ENCODE results near the gene BRD9. TPM values are rescaled to one million over a fixed set of nuclear protein-coding genes. Genes with fewer than 3 reads are reported as not detected.
"Not testable (repeated sequence)": the region's sequence is repeated elsewhere in the genome, so short reads cannot be mapped to it uniquely, and the experiment has no call there.

Gene BRD9
- polyA plus RNA-seq, 2 of the 4 experiments (the other 2 are of a cell fraction) = 11.6 to 28.9 TPM

- ATAC-seq; H3K4me3 ChIP-seq; H3K9me3 ChIP-seq; H3K27ac ChIP-seq; FAIRE-seq; POLR2A ChIA-PET; H3K4me2 ChIP-seq; DNase-seq (ENCODE audit: low read depth in 1 of 2, low spot score in 1 of 2); CTCF ChIA-PET; H3K4me1 ChIP-seq: not testable (repeated sequence)
- WGBS (ENCODE audit: missing lambda C conversion rate) = 51% methylated on average over 2 of the region's 2 CpGs
Observed at GRCh38 chr5:834013-834412, 58.6 kb downstream of the BRD9 start.

- CTCF ChIA-PET, FAIRE-seq: not testable (repeated sequence)
Observed at GRCh38 chr5:828194-828593, 64.4 kb downstream of the BRD9 start.

GRCh38 chr5:825544-825943 lies 67.1 kb downstream of the BRD9 start:
- H3K4me1 ChIP-seq; POLR2A ChIA-PET; H3K27ac ChIP-seq; FAIRE-seq; DNase-seq (ENCODE audit: low read depth in 1 of 2, low spot score in 1 of 2); CTCF ChIA-PET; H3K9me3 ChIP-seq; H3K4me2 ChIP-seq; H3K4me3 ChIP-seq; ATAC-seq: not testable (repeated sequence)
- 56% methylated on average over 1 of the region's 1 CpG for WGBS (ENCODE audit: missing lambda C conversion rate)

More at GRCh38 chr5:828194-828593, 64.4 kb downstream of the BRD9 start:
- POLR2A ChIA-PET; ATAC-seq; H3K4me2 ChIP-seq; H3K4me1 ChIP-seq; H3K27ac ChIP-seq; DNase-seq (ENCODE audit: low read depth in 1 of 2, low spot score in 1 of 2); H3K9me3 ChIP-seq; H3K4me3 ChIP-seq: not testable (repeated sequence)
- WGBS (ENCODE audit: missing lambda C conversion rate) = 98% methylated on average over 10 of the region's 19 CpGs

GRCh38 chr5:821504-821903 lies 71.1 kb downstream of the BRD9 start:
- H3K4me3 ChIP-seq = no peak overlapping the region
- FAIRE-seq (no peak), ATAC-seq (no peak), DNase-seq (ENCODE audit: low read depth in 1 of 2, low spot score in 1 of 2) (no peak)
- H3K9me3 ChIP-seq = no peaks in the 10 kb centered on the region
- WGBS (ENCODE audit: missing lambda C conversion rate) = 87% methylated on average over 8 of the region's 8 CpGs
- no peak for TF ChIP-seq CHD2 (IDR thresholded peaks at IDR 0.05; ENCODE audit: low read length, partially characterized antibody)
- TF ChIP-seq JUN (IDR thresholded peaks at IDR 0.05) = no peak
- TF ChIP-seq FOSB (CRISPR knock-in tag; IDR thresholded peaks at IDR 0.05) = no peak
- TF ChIP-seq HDAC2 (IDR thresholded peaks at IDR 0.05) = no peak
- no peak for TF ChIP-seq MAFK (IDR thresholded peaks at IDR 0.05; ENCODE audit: partially characterized antibody)
- TF ChIP-seq ZC3H11A (IDR thresholded peaks at IDR 0.05) = no peak
- no peak for TF ChIP-seq RARB (CRISPR knock-in tag; IDR thresholded peaks at IDR 0.05)
- CTCF ChIA-PET = no interaction called here
- H3K27ac ChIP-seq = no peak overlapping the region
- POLR2A ChIA-PET = no interaction called here
- no peaks in the 10 kb centered on the region for H3K4me1 ChIP-seq
- H3K4me2 ChIP-seq = no peak overlapping the region

- FAIRE-seq (no peak), DNase-seq (ENCODE audit: low read depth in 1 of 2, low spot score in 1 of 2) (no peak), ATAC-seq (no peak)
- no peak for TF ChIP-seq RARB (CRISPR knock-in tag; IDR thresholded peaks at IDR 0.05)
- TF ChIP-seq CTCF (IDR thresholded peaks at IDR 0.05) = no peak
- no peak for TF ChIP-seq TFCP2L1 (CRISPR knock-in tag; IDR thresholded peaks at IDR 0.05)
- TF ChIP-seq NR3C1 (IDR thresholded peaks at IDR 0.05) = no peak
- TF ChIP-seq ATOH8 (CRISPR knock-in tag; IDR thresholded peaks at IDR 0.05; ENCODE audit: low read depth) = no peak
- Histone ChIP-seq H3K4me2 (no peak overlapping the region), H3K27ac (no peak overlapping the region), H3K9me3 (no peaks in the 10 kb centered on the region), H3K4me3 (no peak overlapping the region), H3K4me1 (no peaks in the 10 kb centered on the region)
- ChIA-PET POLR2A (no interaction called here), CTCF (no interaction called here)
- 67% methylated on average over 2 of the region's 3 CpGs for WGBS (ENCODE audit: missing lambda C conversion rate)
Observed at GRCh38 chr5:820245-820644, 72.4 kb downstream of the BRD9 start.

GRCh38 chr5:819078-819477 lies 73.5 kb downstream of the BRD9 start:
- no peaks in the 10 kb centered on the region for H3K4me1 ChIP-seq
- ChIA-PET POLR2A (no interaction called here), CTCF (interaction anchor here (1.0 kb wide), 1 partner anchor 151 kb away, joined by 3 read pairs; no protein-coding TSS in a partner anchor)
- DNase-seq (ENCODE audit: low read depth in 1 of 2, low spot score in 1 of 2) (no peak), ATAC-seq (no peak), FAIRE-seq (no peak)
- no peaks in the 10 kb centered on the region for H3K9me3 ChIP-seq
- H3K4me3 ChIP-seq = no peak overlapping the region
- H3K27ac ChIP-seq = no peak overlapping the region
- no peak overlapping the region for H3K4me2 ChIP-seq
- WGBS (ENCODE audit: missing lambda C conversion rate) = 89% methylated on average over 3 of the region's 3 CpGs
- TF ChIP-seq ZFP36 (IDR thresholded peaks at IDR 0.05; ENCODE audit: borderline replicate concordance, partially characterized antibody) = no peak
- TF ChIP-seq RFX5 (IDR thresholded peaks at IDR 0.05) = no peak
- no peak for TF ChIP-seq MAZ (IDR thresholded peaks at IDR 0.05; ENCODE audit: borderline replicate concordance, low read depth, low read length)
- TF ChIP-seq HOXB13 (CRISPR knock-in tag; IDR thresholded peaks at IDR 0.05; ENCODE audit: low read depth) = no peak
- no peak for TF ChIP-seq E2F6 (IDR thresholded peaks at IDR 0.05; ENCODE audit: borderline replicate concordance, low read depth)
- TF ChIP-seq FOSB (CRISPR knock-in tag; IDR thresholded peaks at IDR 0.05) = no peak
- TF ChIP-seq ESRRA (IDR thresholded peaks at IDR 0.05; ENCODE audit: borderline replicate concordance, low read length) = no peak
- TF ChIP-seq SMC3 (IDR thresholded peaks at IDR 0.05) = no peak
- TF ChIP-seq JUN (IDR thresholded peaks at IDR 0.05) = no peak
- TF ChIP-seq USF2 (IDR thresholded peaks at IDR 0.05) = no peak
- no peak for TF ChIP-seq EHF (CRISPR knock-in tag; IDR thresholded peaks at IDR 0.05)
- TF ChIP-seq EP300 (IDR thresholded peaks at IDR 0.05) = no peak
